ENCODE measurements around the gene CXXC1. TPM values are rescaled to one million over a fixed set of nuclear protein-coding genes. Genes with fewer than 3 reads are reported as not detected.

The CXXC1 gene
- polyA plus RNA-seq, 1 donor (not counting 4 experiments of a cell fraction or from before 2014, with no cell fraction given) = 33.6 TPM

GRCh38 chr18:50299626-50300388 lies 12.3 kb upstream of the CXXC1 start:
- no peaks in the 10 kb centered on the region for H3K9me1 ChIP-seq (ENCODE audit: control insufficient read depth, extremely low read depth, insufficient read depth, low read length)
- H3K27me3 ChIP-seq (ENCODE audit: control insufficient read depth, extremely low read depth, insufficient read depth, low read length) = peaks cover 5% of the 10 kb centered on the region
- H3K9me3 ChIP-seq (ENCODE audit: control insufficient read depth, low read depth, low read length) = no peaks in the 10 kb centered on the region
- H3K79me2 ChIP-seq (ENCODE audit: control insufficient read depth, insufficient read depth, low read length) = no peaks in the 10 kb centered on the region
- H3K4me3 ChIP-seq (ENCODE audit: control insufficient read depth in 2 of 3, extremely low read depth in 1 of 3, insufficient read depth in 2 of 3, low read depth in 1 of 3, low read length in 3 of 3) = no peak overlapping the region
- H3K4me1 ChIP-seq (ENCODE audit: control insufficient read depth, extremely low read depth, insufficient read depth, low read length) = peaks cover 3% of the 10 kb centered on the region
- FAIRE-seq = no peak
- H3K9ac ChIP-seq (ENCODE audit: control insufficient read depth, extremely low read depth, insufficient read depth, low read length) = no peak overlapping the region
- no peak overlapping the region for H3K4me2 ChIP-seq (ENCODE audit: control insufficient read depth, extremely low read depth, insufficient read depth, low read depth, low read length)
- H3K36me3 ChIP-seq (ENCODE audit: control insufficient read depth in 2 of 2, extremely low read depth in 1 of 2, insufficient read depth in 2 of 2, low read length in 2 of 2) = no peaks in the 10 kb centered on the region
- DNase-seq (ENCODE audit: low read depth, low spot score) = no peak
- no peaks in the 10 kb centered on the region for H4K20me1 ChIP-seq (ENCODE audit: control insufficient read depth, extremely low read depth, insufficient read depth, low read length)
- H2AFZ ChIP-seq (ENCODE audit: control insufficient read depth, low read length) = no peak overlapping the region
- H3K27ac ChIP-seq (ENCODE audit: control insufficient read depth, insufficient read depth, low read length) = no peak overlapping the region
- dilution Hi-C loops (cut with MboI; ENCODE audit: extremely low pct_ligation_motif_present, low sequenced_read_pairs) = no loop called here
- TF ChIP-seq, protein P1, sequence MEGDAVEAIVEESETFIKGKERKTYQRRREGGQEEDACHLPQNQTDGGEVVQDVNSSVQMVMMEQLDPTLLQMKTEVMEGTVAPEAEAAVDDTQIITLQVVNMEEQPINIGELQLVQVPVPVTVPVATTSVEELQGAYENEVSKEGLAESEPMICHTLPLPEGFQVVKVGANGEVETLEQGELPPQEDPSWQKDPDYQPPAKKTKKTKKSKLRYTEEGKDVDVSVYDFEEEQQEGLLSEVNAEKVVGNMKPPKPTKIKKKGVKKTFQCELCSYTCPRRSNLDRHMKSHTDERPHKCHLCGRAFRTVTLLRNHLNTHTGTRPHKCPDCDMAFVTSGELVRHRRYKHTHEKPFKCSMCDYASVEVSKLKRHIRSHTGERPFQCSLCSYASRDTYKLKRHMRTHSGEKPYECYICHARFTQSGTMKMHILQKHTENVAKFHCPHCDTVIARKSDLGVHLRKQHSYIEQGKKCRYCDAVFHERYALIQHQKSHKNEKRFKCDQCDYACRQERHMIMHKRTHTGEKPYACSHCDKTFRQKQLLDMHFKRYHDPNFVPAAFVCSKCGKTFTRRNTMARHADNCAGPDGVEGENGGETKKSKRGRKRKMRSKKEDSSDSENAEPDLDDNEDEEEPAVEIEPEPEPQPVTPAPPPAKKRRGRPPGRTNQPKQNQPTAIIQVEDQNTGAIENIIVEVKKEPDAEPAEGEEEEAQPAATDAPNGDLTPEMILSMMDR (optimal IDR thresholded peaks at IDR 0.05 in 1 of 3, IDR thresholded peaks at IDR 0.05 in 1 of 3, conservative IDR thresholded peaks at IDR 0.05 in 1 of 3; ENCODE audit: extremely low read depth in 1 of 3, insufficient read depth in 2 of 3, low read length in 3 of 3) = no peak
- TF ChIP-seq EZH2 (IDR thresholded peaks at IDR 0.05; ENCODE audit: low read length) = no peak

GRCh38 chr18:50298443-50299284 lies 11.2 kb upstream of the CXXC1 start:
- H3K9me1 ChIP-seq (ENCODE audit: control insufficient read depth, extremely low read depth, insufficient read depth, low read length) = no peaks in the 10 kb centered on the region
- no peak overlapping the region for H3K27ac ChIP-seq (ENCODE audit: control insufficient read depth, insufficient read depth, low read length)
- peak overlapping the region in 1 of 3 experiments; percentile 56 for H3K4me3 ChIP-seq (ENCODE audit: control insufficient read depth in 2 of 3, extremely low read depth in 1 of 3, insufficient read depth in 2 of 3, low read depth in 1 of 3, low read length in 3 of 3)
- H4K20me1 ChIP-seq (ENCODE audit: control insufficient read depth, extremely low read depth, insufficient read depth, low read length) = no peaks in the 10 kb centered on the region
- DNase-seq (ENCODE audit: low read depth, low spot score) = no peak
- H3K36me3 ChIP-seq (ENCODE audit: control insufficient read depth in 2 of 2, extremely low read depth in 1 of 2, insufficient read depth in 2 of 2, low read length in 2 of 2) = no peaks in the 10 kb centered on the region
- FAIRE-seq = no peak
- TF ChIP-seq EZH2 (IDR thresholded peaks at IDR 0.05; ENCODE audit: low read length) = no peak
- TF ChIP-seq, protein P1 (optimal IDR thresholded peaks at IDR 0.05 in 1 of 3, IDR thresholded peaks at IDR 0.05 in 1 of 3, conservative IDR thresholded peaks at IDR 0.05 in 1 of 3; ENCODE audit: extremely low read depth in 1 of 3, insufficient read depth in 2 of 3, low read length in 3 of 3) = no peak
- dilution Hi-C loops (cut with MboI; ENCODE audit: extremely low pct_ligation_motif_present, low sequenced_read_pairs) = no loop called here
- H2AFZ ChIP-seq (ENCODE audit: control insufficient read depth, low read length) = no peak overlapping the region
- H3K9ac ChIP-seq (ENCODE audit: control insufficient read depth, extremely low read depth, insufficient read depth, low read length) = no peak overlapping the region
- H3K4me1 ChIP-seq (ENCODE audit: control insufficient read depth, extremely low read depth, insufficient read depth, low read length) = peaks cover 3% of the 10 kb centered on the region
- peaks cover 5% of the 10 kb centered on the region for H3K27me3 ChIP-seq (ENCODE audit: control insufficient read depth, extremely low read depth, insufficient read depth, low read length)
- no peaks in the 10 kb centered on the region for H3K9me3 ChIP-seq (ENCODE audit: control insufficient read depth, low read depth, low read length)
- no peaks in the 10 kb centered on the region for H3K79me2 ChIP-seq (ENCODE audit: control insufficient read depth, insufficient read depth, low read length)
- H3K4me2 ChIP-seq (ENCODE audit: control insufficient read depth, extremely low read depth, insufficient read depth, low read depth, low read length) = peak overlapping the region; percentile 75

Data from keratinocyte (primary cell).